PFSK-1 (cell line): ENCODE data around the gene DGLUCY.

Experiments used
- POLR2AphosphoS5 ChIP-seq: IDR thresholded peaks from 2 replicates; pipeline ENCODE4 v1.6.1; 2012; ENCODE audit warnings: low read depth, mild to moderate bottlenecking, control low read depth, low read length, moderate library complexity
- SIN3A ChIP-seq: IDR thresholded peaks from 2 replicates; pipeline ENCODE4 v1.6.1; 2012; ENCODE audit warnings: mild to moderate bottlenecking, low read length, moderate library complexity, borderline replicate concordance; ENCODE audit not compliant: insufficient read depth
- TAF1 ChIP-seq: IDR thresholded peaks from 2 replicates; pipeline ENCODE4 v1.6.1; 2012; ENCODE audit warnings: low read length, control low read depth, borderline replicate concordance; ENCODE audit not compliant: insufficient read depth

GRCh38 chr14:91098591-91098990 lies 15.3 kb upstream of the DGLUCY start:
- TF ChIP-seq POLR2AphosphoS5 = no peak
- TF ChIP-seq SIN3A = no peak
- no peak for TF ChIP-seq TAF1
